Calu3 (cell line): ENCODE data around the gene TPPP3. TPM values are rescaled to one million over a fixed set of nuclear protein-coding genes. Genes with fewer than 3 reads are reported as not detected.

Experiments used
- BruUV-seq: library from RNA; stranded (reverse); fragments of 400-500 nt; replicated peaks from 2 replicates; lab custom pipeline; 2021; lab: Mats Ljungman, UMichigan
- CTCF ChIA-PET: fragments of 300-600 bp; sonication (Branson Sonifier 250); formaldehyde crosslinking; loops from one replicate; lab custom pipeline; 2022; ENCODE audit warnings: antibody characterized with exemption; lab: Charles Lee
- DNase-seq: peaks from one replicate; pipeline ENCODE4 v3.0.0; 2022
- H3K27ac Mint-ChIP-seq: one replicate; pipeline ENCODE4 v1.8.0; 2022; ENCODE audit warnings: mixed read lengths; ENCODE audit not compliant: unreplicated experiment
- H3K27me3 Mint-ChIP-seq: one replicate; pipeline ENCODE4 v1.8.0; 2022; ENCODE audit warnings: mixed read lengths; ENCODE audit not compliant: unreplicated experiment
- H3K36me3 Mint-ChIP-seq: one replicate; pipeline ENCODE4 v1.8.0; 2022; ENCODE audit warnings: mild to moderate bottlenecking, moderate library complexity, mixed read lengths; ENCODE audit not compliant: insufficient read depth, unreplicated experiment
- H3K4me1 Mint-ChIP-seq: one replicate; pipeline ENCODE4 v1.8.0; 2022; ENCODE audit warnings: mild to moderate bottlenecking, low read depth, mixed read lengths; ENCODE audit not compliant: unreplicated experiment
- H3K4me3 Mint-ChIP-seq: one replicate; pipeline ENCODE4 v1.8.0; 2022; ENCODE audit warnings: mild to moderate bottlenecking, low read depth, moderate library complexity, mixed read lengths; ENCODE audit not compliant: unreplicated experiment
- H3K9me3 Mint-ChIP-seq: one replicate; pipeline ENCODE4 v1.8.0; 2022; ENCODE audit warnings: low read depth, mixed read lengths; ENCODE audit not compliant: unreplicated experiment
- CTCF ChIP-seq: fragments of 200-600 bp; IDR thresholded peaks from one replicate; pipeline ENCODE4 v1.8.0; 2022; ENCODE audit warnings: antibody characterized with exemption; ENCODE audit not compliant: unreplicated experiment
- intact Hi-C: fragments of 100-400 bp; cut with micrococcal nuclease; formaldehyde crosslinking; loops from one replicate; pipeline ENCODE4 v1.10.0; 2022; ENCODE audit not compliant: unreplicated experiment
- total RNA-seq: library from RNA; stranded (reverse); gene quantifications from 2 replicates; pipeline ENCODE4 v1.2.3, GENCODE V29; 2022

Gene TPPP3
- total RNA-seq, 1 experiment from 2014 or later, result 8.5 TPM

GRCh38 chr16:67396159-67397035 lies 3.1 kb upstream of the TPPP3 start:
- H3K4me3 Mint-ChIP-seq, result peak overlapping the region; percentile 46
- CTCF ChIA-PET, result interaction anchor here (0.6 to 1.5 kb wide), 11 partner anchors 8 to 153 kb away, joined by 3 to 9 read pairs (median 4); no protein-coding TSS in a partner anchor
- DNase-seq, result peak; percentile 92
- H3K4me1 Mint-ChIP-seq, result peaks cover 41% of the 10 kb centered on the region
- peaks cover 53% of the 10 kb centered on the region for H3K36me3 Mint-ChIP-seq
- peak overlapping the region; percentile 90 for H3K27ac Mint-ChIP-seq
- no peak for TF ChIP-seq CTCF
- H3K27me3 Mint-ChIP-seq, result no peaks in the 10 kb centered on the region
- BruUV-seq, result no TSS peak
- intact Hi-C loops, result loop anchor here (5.0 kb wide), 2 partner anchors 34 to 134 kb away; no protein-coding TSS in a partner anchor
- no peaks in the 10 kb centered on the region for H3K9me3 Mint-ChIP-seq

GRCh38 chr16:67395458-67396158 lies 2.3 kb upstream of the TPPP3 start:
- H3K27ac Mint-ChIP-seq, result peak overlapping the region; percentile 90
- H3K27me3 Mint-ChIP-seq, result no peaks in the 10 kb centered on the region
- H3K4me3 Mint-ChIP-seq, result peak overlapping the region; percentile 46
- H3K36me3 Mint-ChIP-seq, result peaks cover 61% of the 10 kb centered on the region
- no peaks in the 10 kb centered on the region for H3K9me3 Mint-ChIP-seq
- peak; percentile 43 for DNase-seq
- CTCF ChIA-PET, result interaction anchor here (0.6 to 1.5 kb wide), 9 partner anchors 8 to 152 kb away, joined by 3 to 7 read pairs (median 4); no protein-coding TSS in a partner anchor
- intact Hi-C loops, result loop anchor here (1.0 to 5.0 kb wide), 4 partner anchors 33 to 133 kb away; partner anchors contain the start of genes KCTD19 and LRRC36
- no peak for TF ChIP-seq CTCF
- no TSS peak for BruUV-seq
- peaks cover 45% of the 10 kb centered on the region for H3K4me1 Mint-ChIP-seq

GRCh38 chr16:67395105-67395457 lies 1.8 kb upstream of the TPPP3 start:
- no peaks in the 10 kb centered on the region for H3K9me3 Mint-ChIP-seq
- peak overlapping the region; percentile 46 for H3K4me3 Mint-ChIP-seq
- peak overlapping the region; percentile 90 for H3K27ac Mint-ChIP-seq
- DNase-seq, result no peak
- CTCF ChIA-PET, result interaction anchor here (1.5 kb wide), 1 partner anchor 111 kb away, joined by 4 read pairs; no protein-coding TSS in a partner anchor
- H3K27me3 Mint-ChIP-seq, result no peaks in the 10 kb centered on the region
- intact Hi-C loops, result loop anchor here (1.0 to 5.0 kb wide), 4 partner anchors 33 to 133 kb away; partner anchors contain the start of genes KCTD19 and LRRC36
- peaks cover 61% of the 10 kb centered on the region for H3K36me3 Mint-ChIP-seq
- peaks cover 45% of the 10 kb centered on the region for H3K4me1 Mint-ChIP-seq
- TF ChIP-seq CTCF, result no peak
- no TSS peak for BruUV-seq
